ENCODE results near the gene TPRG1L.
A peak's percentile ranks its signal among the peaks of the same experiment; 100 is the strongest.

The TPRG1L gene

GRCh38 chr1:3652548-3653285 lies 27.9 kb downstream of the TPRG1L start:
- Histone ChIP-seq H3K9me3 (replicated peaks; ENCODE audit: insufficient read depth, low read length) (no peaks in the 10 kb centered on the region), H3K4me2 (ENCODE audit: low read depth, low read length) (peak overlapping the region; percentile 61), H3K4me3 (ENCODE audit: low read length) (peak overlapping the region; percentile 57), H3K27me3 (replicated peaks; ENCODE audit: insufficient read depth, low read length) (no peaks in the 10 kb centered on the region), H3K36me3 (replicated peaks; ENCODE audit: insufficient read depth, low read length) (no peaks in the 10 kb centered on the region), H3K9ac (ENCODE audit: low read length) (peak overlapping the region; percentile 58), H4K20me1 (ENCODE audit: insufficient read depth, low read length) (no peaks in the 10 kb centered on the region; the same call in 1 of the 2 replicates), H3K79me2 (ENCODE audit: low read length) (peaks cover 60% of the 10 kb centered on the region), H3F3A (ENCODE audit: insufficient read depth, low read length) (no peaks in the 10 kb centered on the region), H3K9me2 (replicated peaks; ENCODE audit: insufficient read depth, low read length) (no peaks in the 10 kb centered on the region), H3K27ac (ENCODE audit: low read length) (no peak overlapping the region), H3K4me1 (ENCODE audit: low read length) (peaks cover 15% of the 10 kb centered on the region), H2AFZ (ENCODE audit: low read length) (peak overlapping the region; percentile 41)
- no peak for DNase-seq
- TF ChIP-seq, protein P1, sequence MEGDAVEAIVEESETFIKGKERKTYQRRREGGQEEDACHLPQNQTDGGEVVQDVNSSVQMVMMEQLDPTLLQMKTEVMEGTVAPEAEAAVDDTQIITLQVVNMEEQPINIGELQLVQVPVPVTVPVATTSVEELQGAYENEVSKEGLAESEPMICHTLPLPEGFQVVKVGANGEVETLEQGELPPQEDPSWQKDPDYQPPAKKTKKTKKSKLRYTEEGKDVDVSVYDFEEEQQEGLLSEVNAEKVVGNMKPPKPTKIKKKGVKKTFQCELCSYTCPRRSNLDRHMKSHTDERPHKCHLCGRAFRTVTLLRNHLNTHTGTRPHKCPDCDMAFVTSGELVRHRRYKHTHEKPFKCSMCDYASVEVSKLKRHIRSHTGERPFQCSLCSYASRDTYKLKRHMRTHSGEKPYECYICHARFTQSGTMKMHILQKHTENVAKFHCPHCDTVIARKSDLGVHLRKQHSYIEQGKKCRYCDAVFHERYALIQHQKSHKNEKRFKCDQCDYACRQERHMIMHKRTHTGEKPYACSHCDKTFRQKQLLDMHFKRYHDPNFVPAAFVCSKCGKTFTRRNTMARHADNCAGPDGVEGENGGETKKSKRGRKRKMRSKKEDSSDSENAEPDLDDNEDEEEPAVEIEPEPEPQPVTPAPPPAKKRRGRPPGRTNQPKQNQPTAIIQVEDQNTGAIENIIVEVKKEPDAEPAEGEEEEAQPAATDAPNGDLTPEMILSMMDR (IDR thresholded peaks at IDR 0.05; ENCODE audit: low read length), result no peak
- TF ChIP-seq EZH2phosphoT487 (IDR thresholded peaks at IDR 0.05; ENCODE audit: low read length) (no peak), EZH2 (optimal IDR thresholded peaks at IDR 0.05; ENCODE audit: low read depth, low read length) (no peak)

GRCh38 chr1:3653286-3653618 lies 28.4 kb downstream of the TPRG1L start:
- Histone ChIP-seq H3K36me3 (replicated peaks; ENCODE audit: insufficient read depth, low read length) (no peaks in the 10 kb centered on the region), H3F3A (ENCODE audit: insufficient read depth, low read length) (no peaks in the 10 kb centered on the region), H2AFZ (ENCODE audit: low read length) (peak overlapping the region; percentile 41; the same call in 1 of the 2 replicates), H3K9me2 (replicated peaks; ENCODE audit: insufficient read depth, low read length) (no peaks in the 10 kb centered on the region), H4K20me1 (ENCODE audit: insufficient read depth, low read length) (no peaks in the 10 kb centered on the region; the same call in 1 of the 2 replicates), H3K79me2 (ENCODE audit: low read length) (peaks cover 60% of the 10 kb centered on the region), H3K4me1 (ENCODE audit: low read length) (peaks cover 10% of the 10 kb centered on the region), H3K4me3 (ENCODE audit: low read length) (peak overlapping the region; percentile 57), H3K27me3 (replicated peaks; ENCODE audit: insufficient read depth, low read length) (no peaks in the 10 kb centered on the region), H3K4me2 (ENCODE audit: low read depth, low read length) (peak overlapping the region; percentile 61), H3K27ac (ENCODE audit: low read length) (no peak overlapping the region), H3K9ac (ENCODE audit: low read length) (peak overlapping the region; percentile 58), H3K9me3 (replicated peaks; ENCODE audit: insufficient read depth, low read length) (no peaks in the 10 kb centered on the region)
- TF ChIP-seq EZH2 (optimal IDR thresholded peaks at IDR 0.05; ENCODE audit: low read depth, low read length), result no peak
- TF ChIP-seq, protein P1 (IDR thresholded peaks at IDR 0.05; ENCODE audit: low read length), result no peak
- no peak for TF ChIP-seq EZH2phosphoT487 (IDR thresholded peaks at IDR 0.05; ENCODE audit: low read length)
- DNase-seq, result no peak

DNA sequence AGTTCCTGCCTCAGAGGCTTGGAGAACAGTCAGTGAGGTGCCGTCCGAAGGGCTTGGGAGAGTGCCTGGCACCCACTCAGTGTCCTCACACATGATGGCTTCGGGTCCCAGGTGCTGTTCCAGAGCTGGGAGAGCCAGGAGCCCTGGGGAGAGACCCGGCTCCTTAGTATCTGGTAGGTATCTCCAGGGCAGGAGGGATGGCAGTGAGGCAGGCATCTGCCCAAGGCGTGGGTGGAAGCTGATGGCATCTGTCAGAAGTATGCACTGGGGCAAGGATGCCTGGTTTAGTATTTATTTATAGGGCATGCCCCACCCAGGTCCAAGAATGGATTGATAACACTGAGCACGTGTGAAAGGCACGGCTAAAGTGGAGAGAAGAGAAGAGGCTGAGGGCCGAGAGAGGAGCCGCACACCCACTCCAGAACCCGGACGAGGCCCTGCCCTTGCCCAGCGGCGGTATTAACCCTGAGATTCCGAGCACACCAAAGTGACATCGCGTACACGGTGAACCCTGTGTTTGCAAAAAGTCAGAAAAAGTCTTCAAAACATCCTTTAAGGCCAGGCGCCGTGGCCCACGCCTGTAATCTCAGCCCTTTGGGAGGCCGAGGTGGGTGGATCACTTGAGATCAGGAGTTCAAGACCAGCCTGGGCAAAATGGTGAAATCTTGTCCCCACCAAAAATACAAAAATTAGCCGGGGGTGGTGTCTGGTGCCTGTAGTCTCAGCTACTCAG lies 29.9 kb downstream of the TPRG1L start:
- no peaks in the 10 kb centered on the region for H3F3A ChIP-seq (ENCODE audit: insufficient read depth, low read length)
- H3K36me3 ChIP-seq (replicated peaks; ENCODE audit: insufficient read depth, low read length), result no peaks in the 10 kb centered on the region
- H3K27me3 ChIP-seq (replicated peaks; ENCODE audit: insufficient read depth, low read length), result no peaks in the 10 kb centered on the region
- H4K20me1 ChIP-seq (ENCODE audit: insufficient read depth, low read length), result no peaks in the 10 kb centered on the region; the same call in 1 of the 2 replicates
- no peak overlapping the region for H2AFZ ChIP-seq (ENCODE audit: low read length)
- H3K27ac ChIP-seq (ENCODE audit: low read length), result no peak overlapping the region
- H3K4me3 ChIP-seq (ENCODE audit: low read length), result no peak overlapping the region
- H3K79me2 ChIP-seq (ENCODE audit: low read length), result peaks cover 56% of the 10 kb centered on the region
- no peak for DNase-seq
- H3K4me1 ChIP-seq (ENCODE audit: low read length), result no peaks in the 10 kb centered on the region; the same call in 1 of the 2 replicates
- H3K9ac ChIP-seq (ENCODE audit: low read length), result no peak overlapping the region
- TF ChIP-seq EZH2 (optimal IDR thresholded peaks at IDR 0.05; ENCODE audit: low read depth, low read length), result no peak
- no peak for TF ChIP-seq EZH2phosphoT487 (IDR thresholded peaks at IDR 0.05; ENCODE audit: low read length)
- TF ChIP-seq, protein P1 (IDR thresholded peaks at IDR 0.05; ENCODE audit: low read length), result no peak
- no peak overlapping the region for H3K4me2 ChIP-seq (ENCODE audit: low read depth, low read length)
- no peaks in the 10 kb centered on the region for H3K9me3 ChIP-seq (replicated peaks; ENCODE audit: insufficient read depth, low read length)
- H3K9me2 ChIP-seq (replicated peaks; ENCODE audit: insufficient read depth, low read length), result no peaks in the 10 kb centered on the region

Data from MM.1S (cell line).